ENCODE measurements around the gene GLI3.

Gene GLI3

DNA sequence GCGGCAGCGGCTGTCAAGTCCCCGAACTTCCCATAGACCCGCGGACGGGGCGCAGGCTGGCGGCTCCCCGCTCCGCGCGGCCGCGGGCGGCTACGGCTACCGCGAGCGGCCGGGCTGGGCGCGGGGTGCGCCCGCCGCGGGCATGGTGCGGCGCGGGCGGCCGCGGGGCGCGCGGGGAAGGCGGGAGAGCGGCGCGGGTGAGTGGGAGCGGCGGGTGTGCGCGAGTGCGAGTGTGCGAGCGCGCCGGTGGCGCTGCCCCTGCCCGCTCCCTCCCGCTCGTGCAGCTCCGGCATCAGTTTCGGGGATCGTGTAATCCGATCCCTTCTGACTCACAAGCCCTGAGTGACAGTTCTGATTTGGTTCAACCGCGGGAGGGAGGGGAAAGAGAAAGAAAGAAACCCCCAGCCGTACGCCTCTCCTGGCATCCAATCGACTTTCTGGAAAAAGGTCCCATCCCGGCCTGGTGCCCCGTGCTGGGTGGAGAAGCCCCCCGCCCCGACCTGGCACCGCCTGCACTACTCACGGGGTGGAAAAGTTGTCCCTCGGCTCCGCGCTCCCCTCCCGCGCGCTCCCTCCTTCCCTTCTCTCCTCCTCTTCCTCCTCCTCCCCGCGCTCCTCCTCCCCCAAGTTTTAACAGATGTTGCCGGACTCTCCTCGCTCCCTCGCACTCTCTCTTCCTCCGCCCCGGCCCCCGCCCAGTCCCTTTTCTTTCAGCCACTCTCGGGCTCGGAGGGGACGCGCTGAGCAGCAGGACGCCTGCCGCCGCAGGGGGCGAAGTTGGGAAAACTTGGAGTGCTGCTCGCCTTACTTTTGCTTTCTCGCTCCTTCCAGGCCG lies at the start of gene GLI3:
Gene GLI3 (minus strand): TSS at position 234 of the 835 bp plus-strand sequence. CDS start 13,956 bp downstream, outside the sequence.
- DNase-seq (ENCODE audit: low spot score in 2 of 2): peak; percentile 88 to 93
- Histone ChIP-seq H3K9me3 (no peaks in the 10 kb centered on the region), H3K36me3 (replicated peaks) (no peaks in the 10 kb centered on the region), H3K4me3 (peak within 1 kb of the TSS; percentile 64), H3K27me3 (ENCODE audit: low read depth) (no peaks in the 10 kb centered on the region), H3K4me1 (peaks cover 54% of the 10 kb centered on the region)
- in situ Hi-C loops (cut with MboI; ENCODE audit: low sequenced_read_pairs): no loop called here

DNA sequence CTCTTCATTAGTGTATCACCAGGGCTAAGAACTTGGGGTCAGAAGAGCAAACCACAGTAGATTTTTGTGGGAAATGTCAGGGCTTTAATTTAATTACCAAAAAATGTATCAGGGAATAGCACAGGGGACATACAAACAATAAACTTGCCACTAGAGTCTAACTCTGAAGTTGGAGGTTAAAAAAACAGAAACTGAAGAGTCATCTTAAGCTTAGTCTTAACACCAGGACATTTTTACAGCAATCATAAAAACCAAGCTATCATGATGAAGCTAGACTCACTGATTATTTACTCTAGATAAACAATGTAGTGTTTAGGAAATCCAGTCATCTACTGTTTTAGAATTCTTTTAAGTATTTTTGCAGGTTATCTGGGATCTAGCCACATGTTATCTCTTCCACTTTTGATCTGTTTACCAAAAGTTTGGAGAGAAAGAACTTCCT lies 48.4 kb upstream of the GLI3 start:
- DNase-seq (ENCODE audit: low spot score in 2 of 2): no peak
- Histone ChIP-seq H3K4me1 (no peaks in the 10 kb centered on the region), H3K27me3 (ENCODE audit: low read depth) (peaks cover 9% of the 10 kb centered on the region; the same call in 1 of the 2 replicates), H3K9me3 (no peaks in the 10 kb centered on the region), H3K36me3 (replicated peaks) (no peaks in the 10 kb centered on the region), H3K4me3 (no peak overlapping the region)
- in situ Hi-C loops (cut with MboI; ENCODE audit: low sequenced_read_pairs): no loop called here

GRCh38 chr7:42283553-42283952 lies 46.5 kb upstream of the GLI3 start:
- Histone ChIP-seq H3K9me3 (no peaks in the 10 kb centered on the region), H3K4me3 (no peak overlapping the region), H3K36me3 (replicated peaks) (no peaks in the 10 kb centered on the region), H3K27me3 (ENCODE audit: low read depth) (peaks cover 11% of the 10 kb centered on the region), H3K4me1 (no peaks in the 10 kb centered on the region)
- DNase-seq (ENCODE audit: low spot score in 2 of 2): no peak
- in situ Hi-C loops (cut with MboI; ENCODE audit: low sequenced_read_pairs): no loop called here

DNA sequence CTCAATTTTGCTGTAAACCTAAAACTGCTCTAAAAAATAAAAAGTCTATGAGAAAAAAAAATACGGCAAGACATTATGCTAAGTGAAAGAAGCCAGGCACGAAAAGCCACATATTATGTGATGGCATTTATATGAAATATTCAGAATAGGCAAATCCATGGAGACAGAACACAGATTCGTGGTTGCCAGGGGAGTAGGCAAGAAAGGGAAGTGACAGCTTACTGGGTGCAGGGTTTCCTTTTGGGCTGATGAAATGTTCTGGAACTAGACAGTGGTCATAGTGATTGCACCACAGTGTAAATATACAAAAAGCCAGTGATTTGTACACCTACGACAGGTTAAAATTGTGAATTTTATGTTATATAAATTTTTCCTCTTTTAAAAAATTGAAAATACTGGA lies 41.3 kb upstream of the GLI3 start:
- Histone ChIP-seq H3K36me3 (replicated peaks) (no peaks in the 10 kb centered on the region), H3K4me3 (no peak overlapping the region), H3K4me1 (no peaks in the 10 kb centered on the region), H3K27me3 (ENCODE audit: low read depth) (peaks cover 11% of the 10 kb centered on the region), H3K9me3 (no peaks in the 10 kb centered on the region)
- DNase-seq (ENCODE audit: low spot score in 2 of 2): no peak
- in situ Hi-C loops (cut with MboI; ENCODE audit: low sequenced_read_pairs): no loop called here

GRCh38 chr7:42274053-42274452 lies 37.0 kb upstream of the GLI3 start:
- Histone ChIP-seq H3K4me1 (peaks cover 6% of the 10 kb centered on the region), H3K4me3 (no peak overlapping the region)
- in situ Hi-C loops (cut with MboI; ENCODE audit: low sequenced_read_pairs): no loop called here

GRCh38 chr7:42272793-42273665 lies 36.0 kb upstream of the GLI3 start:
- H3K36me3 ChIP-seq (replicated peaks): no peaks in the 10 kb centered on the region
- no peaks in the 10 kb centered on the region for H3K9me3 ChIP-seq
- H3K27me3 ChIP-seq (ENCODE audit: low read depth): no peaks in the 10 kb centered on the region
- in situ Hi-C loops (cut with MboI; ENCODE audit: low sequenced_read_pairs): no loop called here
- H3K4me1 ChIP-seq: peaks cover 7% of the 10 kb centered on the region
- no peak overlapping the region for H3K4me3 ChIP-seq
- no peak for DNase-seq (ENCODE audit: low spot score in 2 of 2)

More at GRCh38 chr7:42274053-42274452, 37.0 kb upstream of the GLI3 start:
- DNase-seq (ENCODE audit: low spot score in 2 of 2): no peak
- Histone ChIP-seq H3K36me3 (replicated peaks) (no peaks in the 10 kb centered on the region), H3K9me3 (no peaks in the 10 kb centered on the region), H3K27me3 (ENCODE audit: low read depth) (peaks cover 2% of the 10 kb centered on the region; the same call in 1 of the 2 replicates)

DNA sequence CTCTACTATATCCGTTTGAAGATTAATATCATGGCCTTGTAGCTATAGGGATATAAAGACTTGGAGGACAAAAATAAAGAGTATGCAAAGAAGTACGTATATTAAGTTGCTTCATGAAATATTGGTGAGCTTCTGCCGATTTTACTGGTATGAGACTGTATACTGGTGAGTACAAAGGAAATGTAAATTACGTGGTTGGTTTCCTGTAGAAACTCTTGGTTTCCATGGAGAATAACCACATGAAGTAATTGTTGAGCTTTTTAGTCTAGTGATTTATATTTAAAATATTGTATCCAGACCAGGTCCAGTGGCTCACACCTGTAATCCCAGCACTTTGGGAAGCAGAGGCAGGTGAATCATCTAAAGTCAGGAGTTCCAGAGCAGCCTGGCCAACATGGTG lies 32.2 kb upstream of the GLI3 start:
- Histone ChIP-seq H3K4me3 (no peak overlapping the region), H3K36me3 (replicated peaks) (no peaks in the 10 kb centered on the region), H3K9me3 (no peaks in the 10 kb centered on the region), H3K4me1 (peaks cover 7% of the 10 kb centered on the region), H3K27me3 (ENCODE audit: low read depth) (no peaks in the 10 kb centered on the region)
- in situ Hi-C loops (cut with MboI; ENCODE audit: low sequenced_read_pairs): no loop called here
- DNase-seq (ENCODE audit: low spot score in 2 of 2): no peak

DNA sequence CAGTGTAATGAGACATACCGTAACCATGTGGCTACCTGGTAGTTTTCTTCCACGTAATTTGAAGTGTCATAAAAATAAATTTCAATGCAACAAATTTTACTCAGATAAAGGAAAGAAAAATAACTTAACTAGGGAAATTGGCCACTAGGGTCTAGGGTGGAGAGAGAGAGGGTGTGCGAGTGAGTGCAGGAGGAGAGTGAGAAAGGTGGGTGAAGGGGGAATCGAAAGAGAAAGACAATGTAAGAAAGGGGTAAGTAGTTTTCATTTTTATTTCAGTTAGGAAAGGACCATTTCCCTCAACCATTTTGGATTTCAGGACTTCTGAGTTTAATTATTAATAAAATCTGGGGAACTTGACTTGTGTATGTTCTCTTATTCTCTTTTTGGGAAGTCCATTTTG lies 27.7 kb upstream of the GLI3 start:
- in situ Hi-C loops (cut with MboI; ENCODE audit: low sequenced_read_pairs): no loop called here
- Histone ChIP-seq H3K27me3 (ENCODE audit: low read depth) (no peaks in the 10 kb centered on the region), H3K4me3 (no peak overlapping the region), H3K9me3 (no peaks in the 10 kb centered on the region), H3K36me3 (replicated peaks) (no peaks in the 10 kb centered on the region), H3K4me1 (peaks cover 4% of the 10 kb centered on the region)
- no peak for DNase-seq (ENCODE audit: low spot score in 2 of 2)

GRCh38 chr7:42263971-42264370 lies 27.0 kb upstream of the GLI3 start:
- Histone ChIP-seq H3K4me3 (no peak overlapping the region), H3K4me1 (peaks cover under 1% of the 10 kb centered on the region), H3K9me3 (no peaks in the 10 kb centered on the region), H3K36me3 (replicated peaks) (no peaks in the 10 kb centered on the region), H3K27me3 (ENCODE audit: low read depth) (no peaks in the 10 kb centered on the region)
- in situ Hi-C loops (cut with MboI; ENCODE audit: low sequenced_read_pairs): no loop called here
- no peak for DNase-seq (ENCODE audit: low spot score in 2 of 2)

- peak; percentile 29 to 43 for DNase-seq (ENCODE audit: low spot score in 2 of 2)
- Histone ChIP-seq H3K4me3 (no peak overlapping the region), H3K4me1 (no peaks in the 10 kb centered on the region; the same call in 1 of the 2 replicates), H3K27me3 (ENCODE audit: low read depth) (no peaks in the 10 kb centered on the region), H3K36me3 (replicated peaks) (no peaks in the 10 kb centered on the region), H3K9me3 (no peaks in the 10 kb centered on the region)
- in situ Hi-C loops (cut with MboI; ENCODE audit: low sequenced_read_pairs): no loop called here
These were observed 26.0 kb upstream of the GLI3 start for GRCh38 chr7:42262964-42263363.

GRCh38 chr7:42254217-42254616 lies 17.2 kb upstream of the GLI3 start:
- H3K36me3 ChIP-seq (replicated peaks): no peaks in the 10 kb centered on the region
- no peak for DNase-seq (ENCODE audit: low spot score in 2 of 2)
- in situ Hi-C loops (cut with MboI; ENCODE audit: low sequenced_read_pairs): no loop called here
- no peak overlapping the region for H3K4me3 ChIP-seq
- no peaks in the 10 kb centered on the region for H3K4me1 ChIP-seq
- peaks cover 4% of the 10 kb centered on the region; the same call in 1 of the 2 replicates for H3K27me3 ChIP-seq (ENCODE audit: low read depth)
- H3K9me3 ChIP-seq: no peaks in the 10 kb centered on the region

DNA sequence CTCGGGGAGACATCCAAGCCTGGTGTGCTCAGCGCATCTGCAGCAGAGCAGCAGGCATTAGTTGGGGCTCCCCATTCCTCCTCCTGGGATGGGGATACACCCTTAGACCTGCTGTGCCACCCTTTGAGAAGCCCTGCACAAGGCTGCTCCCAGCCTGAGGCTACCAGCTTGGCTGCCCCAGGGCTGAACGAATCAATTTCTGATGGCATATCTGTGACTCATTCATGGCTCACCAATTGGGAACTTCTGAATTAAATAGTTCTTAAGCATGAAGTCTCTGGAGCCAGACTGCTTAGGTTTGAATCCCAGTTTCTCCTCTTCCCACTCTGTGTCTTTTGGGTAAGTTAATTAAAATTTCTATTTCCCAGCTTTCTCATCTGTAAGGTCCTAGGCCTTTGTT lies 16.3 kb upstream of the GLI3 start:
- Histone ChIP-seq H3K36me3 (replicated peaks) (no peaks in the 10 kb centered on the region), H3K4me3 (no peak overlapping the region), H3K27me3 (ENCODE audit: low read depth) (peaks cover 4% of the 10 kb centered on the region; the same call in 1 of the 2 replicates), H3K9me3 (no peaks in the 10 kb centered on the region), H3K4me1 (no peaks in the 10 kb centered on the region)
- in situ Hi-C loops (cut with MboI; ENCODE audit: low sequenced_read_pairs): no loop called here
- DNase-seq (ENCODE audit: low spot score in 2 of 2): no peak

GRCh38 chr7:42250411-42250810 lies 13.4 kb upstream of the GLI3 start:
- in situ Hi-C loops (cut with MboI; ENCODE audit: low sequenced_read_pairs): no loop called here
- Histone ChIP-seq H3K36me3 (replicated peaks) (no peaks in the 10 kb centered on the region), H3K4me1 (no peaks in the 10 kb centered on the region), H3K9me3 (no peaks in the 10 kb centered on the region), H3K27me3 (ENCODE audit: low read depth) (peaks cover 2% of the 10 kb centered on the region; the same call in 1 of the 2 replicates), H3K4me3 (no peak overlapping the region)
- DNase-seq (ENCODE audit: low spot score in 2 of 2): no peak

GRCh38 chr7:42248579-42248978 lies 11.6 kb upstream of the GLI3 start:
- no peak overlapping the region for H3K4me3 ChIP-seq
- in situ Hi-C loops (cut with MboI; ENCODE audit: low sequenced_read_pairs): no loop called here
- H3K9me3 ChIP-seq: no peaks in the 10 kb centered on the region
- no peaks in the 10 kb centered on the region for H3K4me1 ChIP-seq
- no peaks in the 10 kb centered on the region; the same call in 1 of the 2 replicates for H3K27me3 ChIP-seq (ENCODE audit: low read depth)
- no peak for DNase-seq (ENCODE audit: low spot score in 2 of 2)
- H3K36me3 ChIP-seq (replicated peaks): no peaks in the 10 kb centered on the region

Data from HAP-1 (cell line).